HL-60 (cell line): ENCODE measurements around the gene EXOC6B.

ENCODE experiments used
- DNase-seq, 2 experiments: peaks; one replicate each; pipeline ENCODE4 v3.0.0-alpha.2; 2010 to 2020; ENCODE audit warnings: low read depth in 1 of 2, low spot score in 1 of 2
- H3K27ac ChIP-seq: fragments of 250-450 bp; sonication (Bioruptor Pico); replicated peaks from 2 replicates; pipeline ENCODE4 v1.5.1; 2020; ENCODE audit warnings: mild to moderate bottlenecking, moderate library complexity
- H3K27me3 ChIP-seq: fragments of 250-450 bp; sonication (Bioruptor Pico); 2 replicates; pipeline ENCODE4 v1.5.1; 2021; ENCODE audit warnings: mild to moderate bottlenecking, moderate library complexity; ENCODE audit not compliant: insufficient read depth, poor library complexity, severe bottlenecking
- H3K4me3 ChIP-seq: replicated peaks from 2 replicates; pipeline ENCODE4 v1.5.1; 2011; ENCODE audit warnings: mild to moderate bottlenecking, control low read depth, low read length; ENCODE audit not compliant: insufficient read depth
- GABPA ChIP-seq: IDR thresholded peaks from 2 replicates; pipeline ENCODE4 v1.6.1; 2012; ENCODE audit warnings: low read depth
- POLR2AphosphoS5 ChIP-seq: IDR thresholded peaks from 2 replicates; pipeline ENCODE4 v1.6.1; 2012; ENCODE audit warnings: low read depth
- SPI1 ChIP-seq: IDR thresholded peaks from 2 replicates; pipeline ENCODE4 v1.6.1; 2012; ENCODE audit warnings: low read depth, mild to moderate bottlenecking, borderline replicate concordance
- TF ChIP-seq, protein P1 (sequence below): IDR thresholded peaks from one replicate; pipeline ENCODE4 v1.5.1; 2011; ENCODE audit warnings: low read length, control low read depth, inconsistent platforms; ENCODE audit not compliant: insufficient read depth
- TF ChIP-seq, protein P2 (sequence below): IDR thresholded peaks from 2 replicates; pipeline ENCODE4 v1.6.1; 2012; ENCODE audit warnings: low read depth; ENCODE audit not compliant: insufficient replicate concordance

Gene EXOC6B

DNA sequence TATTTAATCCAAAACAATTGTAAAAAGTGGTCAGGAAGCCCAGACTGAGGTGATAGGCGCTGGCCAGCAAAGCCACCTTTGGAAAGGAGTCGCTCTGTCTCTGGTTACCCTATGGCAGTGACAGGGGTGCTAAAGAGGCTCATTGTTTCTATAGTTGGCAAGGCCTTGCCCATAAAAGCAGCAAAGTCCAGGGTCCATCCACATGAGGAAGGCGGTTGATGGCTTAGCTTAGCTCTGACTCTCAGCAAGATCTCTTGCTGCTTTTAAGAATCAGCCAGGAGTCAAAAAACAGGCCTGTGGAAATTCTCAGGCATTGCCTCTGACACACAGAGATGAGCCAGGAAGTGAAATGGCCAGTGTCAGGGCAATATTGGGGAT lies 620.3 kb downstream of the EXOC6B start:
- TF ChIP-seq, protein P1, sequence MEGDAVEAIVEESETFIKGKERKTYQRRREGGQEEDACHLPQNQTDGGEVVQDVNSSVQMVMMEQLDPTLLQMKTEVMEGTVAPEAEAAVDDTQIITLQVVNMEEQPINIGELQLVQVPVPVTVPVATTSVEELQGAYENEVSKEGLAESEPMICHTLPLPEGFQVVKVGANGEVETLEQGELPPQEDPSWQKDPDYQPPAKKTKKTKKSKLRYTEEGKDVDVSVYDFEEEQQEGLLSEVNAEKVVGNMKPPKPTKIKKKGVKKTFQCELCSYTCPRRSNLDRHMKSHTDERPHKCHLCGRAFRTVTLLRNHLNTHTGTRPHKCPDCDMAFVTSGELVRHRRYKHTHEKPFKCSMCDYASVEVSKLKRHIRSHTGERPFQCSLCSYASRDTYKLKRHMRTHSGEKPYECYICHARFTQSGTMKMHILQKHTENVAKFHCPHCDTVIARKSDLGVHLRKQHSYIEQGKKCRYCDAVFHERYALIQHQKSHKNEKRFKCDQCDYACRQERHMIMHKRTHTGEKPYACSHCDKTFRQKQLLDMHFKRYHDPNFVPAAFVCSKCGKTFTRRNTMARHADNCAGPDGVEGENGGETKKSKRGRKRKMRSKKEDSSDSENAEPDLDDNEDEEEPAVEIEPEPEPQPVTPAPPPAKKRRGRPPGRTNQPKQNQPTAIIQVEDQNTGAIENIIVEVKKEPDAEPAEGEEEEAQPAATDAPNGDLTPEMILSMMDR, result no peak
- TF ChIP-seq, protein P2, sequence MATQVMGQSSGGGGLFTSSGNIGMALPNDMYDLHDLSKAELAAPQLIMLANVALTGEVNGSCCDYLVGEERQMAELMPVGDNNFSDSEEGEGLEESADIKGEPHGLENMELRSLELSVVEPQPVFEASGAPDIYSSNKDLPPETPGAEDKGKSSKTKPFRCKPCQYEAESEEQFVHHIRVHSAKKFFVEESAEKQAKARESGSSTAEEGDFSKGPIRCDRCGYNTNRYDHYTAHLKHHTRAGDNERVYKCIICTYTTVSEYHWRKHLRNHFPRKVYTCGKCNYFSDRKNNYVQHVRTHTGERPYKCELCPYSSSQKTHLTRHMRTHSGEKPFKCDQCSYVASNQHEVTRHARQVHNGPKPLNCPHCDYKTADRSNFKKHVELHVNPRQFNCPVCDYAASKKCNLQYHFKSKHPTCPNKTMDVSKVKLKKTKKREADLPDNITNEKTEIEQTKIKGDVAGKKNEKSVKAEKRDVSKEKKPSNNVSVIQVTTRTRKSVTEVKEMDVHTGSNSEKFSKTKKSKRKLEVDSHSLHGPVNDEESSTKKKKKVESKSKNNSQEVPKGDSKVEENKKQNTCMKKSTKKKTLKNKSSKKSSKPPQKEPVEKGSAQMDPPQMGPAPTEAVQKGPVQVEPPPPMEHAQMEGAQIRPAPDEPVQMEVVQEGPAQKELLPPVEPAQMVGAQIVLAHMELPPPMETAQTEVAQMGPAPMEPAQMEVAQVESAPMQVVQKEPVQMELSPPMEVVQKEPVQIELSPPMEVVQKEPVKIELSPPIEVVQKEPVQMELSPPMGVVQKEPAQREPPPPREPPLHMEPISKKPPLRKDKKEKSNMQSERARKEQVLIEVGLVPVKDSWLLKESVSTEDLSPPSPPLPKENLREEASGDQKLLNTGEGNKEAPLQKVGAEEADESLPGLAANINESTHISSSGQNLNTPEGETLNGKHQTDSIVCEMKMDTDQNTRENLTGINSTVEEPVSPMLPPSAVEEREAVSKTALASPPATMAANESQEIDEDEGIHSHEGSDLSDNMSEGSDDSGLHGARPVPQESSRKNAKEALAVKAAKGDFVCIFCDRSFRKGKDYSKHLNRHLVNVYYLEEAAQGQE, result no peak
- no peak for TF ChIP-seq SPI1
- no peak for TF ChIP-seq GABPA
- no peak for TF ChIP-seq POLR2AphosphoS5
- H3K27ac ChIP-seq, result no peak overlapping the region
- no peak for DNase-seq
- no peaks in the 10 kb centered on the region for H3K27me3 ChIP-seq
- H3K4me3 ChIP-seq, result no peak overlapping the region

DNA sequence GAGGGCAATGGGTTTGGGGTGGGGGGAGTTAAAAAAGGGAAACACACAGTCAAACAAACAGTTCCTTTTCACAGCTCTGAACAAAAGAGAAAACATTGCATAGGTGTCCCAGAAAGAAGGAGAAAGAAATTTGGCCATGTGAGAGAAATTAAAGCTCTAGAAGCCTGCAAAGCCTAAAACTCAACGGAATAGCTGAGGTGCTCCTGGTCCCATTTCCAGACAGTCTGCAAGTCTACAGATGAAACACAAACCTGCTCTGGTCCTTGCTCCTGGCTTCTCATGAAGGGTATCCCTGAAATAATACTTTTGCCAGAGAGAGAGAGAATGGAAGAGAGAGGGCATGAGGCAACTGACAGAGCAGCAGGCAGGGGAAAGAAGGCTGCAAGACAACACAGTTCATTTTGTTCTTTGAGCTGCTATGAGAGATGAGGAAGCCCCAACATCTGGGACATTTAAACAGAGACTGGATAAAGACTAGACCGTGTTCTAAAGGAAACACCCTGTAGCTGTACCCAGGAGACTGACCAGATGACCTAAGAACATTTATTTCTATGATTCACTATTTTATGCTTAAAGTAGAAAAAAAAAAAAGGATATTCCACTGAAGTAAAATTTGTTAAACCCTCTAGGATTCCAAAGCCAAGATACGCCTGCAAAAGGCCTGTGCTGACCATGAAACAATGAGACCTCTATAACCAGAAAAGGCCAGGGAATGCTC lies 620.9 kb downstream of the EXOC6B start:
- TF ChIP-seq, protein P2, result no peak
- TF ChIP-seq, protein P1, result no peak
- TF ChIP-seq SPI1 (no peak), GABPA (no peak), POLR2AphosphoS5 (no peak)
- Histone ChIP-seq H3K27ac (no peak overlapping the region), H3K27me3 (no peaks in the 10 kb centered on the region), H3K4me3 (no peak overlapping the region)
- no peak for DNase-seq

DNA sequence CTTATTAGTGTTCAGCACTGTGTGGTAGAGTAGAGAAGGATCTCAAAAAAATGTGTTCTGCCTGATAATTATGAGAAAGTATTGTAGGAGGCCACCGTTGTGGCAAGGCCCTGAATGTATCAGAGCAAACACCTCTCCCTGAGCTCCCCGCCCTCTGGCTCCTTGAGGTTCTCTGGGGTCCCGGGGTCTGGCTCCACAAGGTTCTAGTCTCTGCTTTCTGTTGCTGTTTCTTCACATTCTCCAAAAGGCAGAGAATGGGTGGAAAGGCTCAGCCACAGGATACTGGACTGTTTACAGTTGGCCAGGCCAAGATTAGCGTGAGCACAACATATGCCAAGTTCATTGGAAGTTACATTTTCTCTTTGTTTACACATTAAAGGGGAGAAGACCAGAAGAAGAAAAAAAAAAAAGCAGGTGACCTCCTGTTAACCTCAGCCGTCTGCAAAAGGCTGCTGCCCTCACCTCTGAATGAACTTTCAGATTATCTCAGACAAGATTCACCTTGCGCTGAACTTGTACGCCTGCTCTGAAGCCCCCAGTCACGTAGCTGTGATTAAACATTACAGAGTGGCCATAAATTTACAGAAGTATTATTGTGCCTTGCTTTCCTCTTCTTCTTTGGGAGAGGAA lies 621.6 kb downstream of the EXOC6B start:
- Histone ChIP-seq H3K27ac (no peak overlapping the region), H3K27me3 (no peaks in the 10 kb centered on the region), H3K4me3 (no peak overlapping the region)
- DNase-seq, result no peak
- TF ChIP-seq, protein P2, result no peak
- TF ChIP-seq SPI1 (0 out of 2 replicates have a peak, but pooled peaks have one; percentile 5), POLR2AphosphoS5 (no peak)
- TF ChIP-seq, protein P1, result no peak
